HEK293T (cell line): Measurements from ENCODE around the gene ATAD3C.
A peak's percentile ranks its signal among the peaks of the same experiment; 100 is the strongest.

ENCODE experiments used
- CTCF ChIA-PET: fragments of 350-600 bp; formaldehyde crosslinking; extraction: SDS; loops from one replicate; lab custom pipeline; 2021; ENCODE audit warnings: antibody characterized with exemption, inconsistent platforms; lab: Yijun Ruan, JAX
- POLR2A ChIA-PET: fragments of 350-600 bp; formaldehyde crosslinking; extraction: SDS; loops from one replicate; lab custom pipeline; 2020; ENCODE audit warnings: antibody characterized with exemption, inconsistent platforms; lab: Yijun Ruan, JAX
- DNase-seq: peaks from one replicate; pipeline ENCODE4 v3.0.0; 2012; ENCODE audit warnings: mixed read lengths; ENCODE audit errors: extremely low spot score
- ARNT ChIP-seq: fragments of 450-650 bp; IDR thresholded peaks from 2 replicates; pipeline ENCODE4 v1.6.1; 2017; ENCODE audit warnings: mild to moderate bottlenecking
- BHLHE40 ChIP-seq: fragments of 450-650 bp; IDR thresholded peaks from 2 replicates; pipeline ENCODE4 v1.6.1; 2016; ENCODE audit warnings: mild to moderate bottlenecking, moderate library complexity, borderline replicate concordance
- CTBP1 ChIP-seq: fragments of 450-650 bp; IDR thresholded peaks from 2 replicates; pipeline ENCODE4 v1.6.1; 2016; ENCODE audit warnings: borderline replicate concordance
- ELF4 ChIP-seq: fragments of 450-650 bp; IDR thresholded peaks from 2 replicates; pipeline ENCODE4 v1.6.1; 2017; ENCODE audit warnings: antibody characterized with exemption
- FOXA1 ChIP-seq: fragments of 450-650 bp; IDR thresholded peaks from 2 replicates; pipeline ENCODE4 v1.6.1; 2016; ENCODE audit warnings: mild to moderate bottlenecking
- FOXK2 ChIP-seq: fragments of 450-650 bp; IDR thresholded peaks from 2 replicates; pipeline ENCODE4 v1.6.1; 2016; ENCODE audit warnings: mild to moderate bottlenecking
- FOXM1 ChIP-seq: fragments of 450-650 bp; IDR thresholded peaks from 2 replicates; pipeline ENCODE4 v1.6.1; 2017; ENCODE audit warnings: mild to moderate bottlenecking, borderline replicate concordance
- HDGF ChIP-seq: fragments of 450-650 bp; IDR thresholded peaks from 2 replicates; pipeline ENCODE4 v1.6.1; 2017; ENCODE audit warnings: antibody characterized with exemption, borderline replicate concordance
- L3MBTL2 ChIP-seq: fragments of 450-650 bp; conservative IDR thresholded peaks from 2 replicates; pipeline ENCODE4 v1.6.1; 2016; ENCODE audit warnings: mild to moderate bottlenecking
- LEF1 ChIP-seq: fragments of 450-650 bp; IDR thresholded peaks from 2 replicates; pipeline ENCODE4 v1.6.1; 2017; ENCODE audit warnings: mild to moderate bottlenecking, borderline replicate concordance
- NFRKB ChIP-seq: fragments of 450-650 bp; IDR thresholded peaks from 2 replicates; pipeline ENCODE4 v1.6.1; 2016; ENCODE audit warnings: mild to moderate bottlenecking, moderate library complexity
- SP1 ChIP-seq: fragments of 450-650 bp; IDR thresholded peaks from 2 replicates; pipeline ENCODE4 v1.6.1; 2017
- SUZ12 ChIP-seq: fragments of 450-650 bp; IDR thresholded peaks from 2 replicates; pipeline ENCODE4 v1.6.1; 2016; ENCODE audit warnings: mild to moderate bottlenecking
- TARDBP ChIP-seq: fragments of 450-650 bp; IDR thresholded peaks from 2 replicates; pipeline ENCODE4 v1.6.1; 2016
- ZNF384 ChIP-seq: fragments of 450-650 bp; IDR thresholded peaks from 2 replicates; pipeline ENCODE4 v1.6.1; 2016
- TF ChIP-seq, protein P1 (sequence below): fragments of 450-650 bp; IDR thresholded peaks from 2 replicates; pipeline ENCODE4 v1.6.1; 2016

ATAD3C gene

DNA sequence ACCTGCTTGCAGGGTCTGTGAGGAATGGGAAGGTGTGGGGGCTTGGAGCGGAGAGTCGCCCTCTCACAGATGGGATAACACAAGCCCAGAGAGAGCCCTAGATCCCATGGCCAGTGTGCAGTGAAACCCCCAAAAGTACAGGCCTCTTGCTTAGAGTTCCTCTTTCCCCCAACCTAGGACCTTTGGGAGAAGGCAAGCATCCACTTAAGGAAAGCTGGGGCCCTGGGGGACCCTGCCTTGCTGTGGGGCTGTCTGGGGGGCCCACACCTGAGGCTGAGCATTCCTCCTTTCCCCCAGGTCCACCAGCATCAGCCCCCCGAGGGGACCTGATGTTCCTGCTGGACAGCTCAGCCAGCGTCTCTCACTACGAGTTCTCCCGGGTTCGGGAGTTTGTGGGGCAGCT lies 12.9 kb upstream of the ATAD3C start:
- TF ChIP-seq ARNT (no peak), L3MBTL2 (no peak), SP1 (no peak), ZNF384 (no peak), SUZ12 (no peak)
- ChIA-PET POLR2A (interaction anchor here (2.5 to 3.0 kb wide), 2 partner anchors 29 to 38 kb away, joined by 9 to 15 read pairs; partner anchors contain the start of genes CCNL2 and MRPL20), CTCF (no interaction called here)
- DNase-seq: peak; percentile 4

DNA sequence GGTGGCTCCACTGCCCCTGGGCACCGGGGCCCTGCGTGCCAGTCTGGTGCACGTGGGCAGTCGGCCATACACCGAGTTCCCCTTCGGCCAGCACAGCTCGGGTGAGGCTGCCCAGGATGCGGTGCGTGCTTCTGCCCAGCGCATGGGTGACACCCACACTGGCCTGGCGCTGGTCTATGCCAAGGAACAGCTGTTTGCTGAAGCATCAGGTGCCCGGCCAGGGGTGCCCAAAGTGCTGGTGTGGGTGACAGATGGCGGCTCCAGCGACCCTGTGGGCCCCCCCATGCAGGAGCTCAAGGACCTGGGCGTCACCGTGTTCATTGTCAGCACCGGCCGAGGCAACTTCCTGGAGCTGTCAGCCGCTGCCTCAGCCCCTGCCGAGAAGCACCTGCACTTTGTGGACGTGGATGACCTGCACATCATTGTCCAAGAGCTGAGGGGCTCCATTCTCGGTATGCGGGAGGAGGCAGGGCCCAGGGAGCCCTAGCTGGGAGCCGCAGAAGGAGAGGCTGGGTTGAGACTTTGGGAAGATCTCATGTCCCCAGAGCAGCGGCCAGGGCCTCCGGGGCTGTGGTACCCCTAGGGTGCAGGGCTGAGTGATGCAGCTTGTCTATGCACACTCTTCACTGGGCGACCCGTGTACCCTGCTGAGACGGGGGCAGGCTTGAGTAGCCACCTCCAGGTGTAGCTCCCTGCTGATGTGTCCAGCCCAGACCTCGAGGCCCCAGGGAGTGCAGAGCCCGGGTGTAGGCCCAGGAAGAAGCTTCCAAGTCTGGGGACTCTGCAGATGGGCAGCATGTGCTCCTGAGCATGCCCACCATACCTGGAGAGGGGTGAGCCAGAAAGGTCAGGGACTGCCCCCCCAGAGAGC lies 12.2 kb upstream of the ATAD3C start:
- DNase-seq: no peak
- POLR2A ChIA-PET: interaction anchor here (0.9 to 3.0 kb wide), 3 partner anchors 12 to 38 kb away, joined by 3 to 15 read pairs (median 9); partner anchors contain the start of genes CCNL2 and MRPL20
- TF ChIP-seq BHLHE40 (no peak), CTBP1 (no peak), SP1 (no peak), SUZ12 (no peak), FOXA1 (no peak), TARDBP (no peak), HDGF (no peak), LEF1 (no peak), L3MBTL2 (no peak), FOXM1 (no peak), ZNF384 (no peak), FOXK2 (no peak)
- TF ChIP-seq, protein P1, sequence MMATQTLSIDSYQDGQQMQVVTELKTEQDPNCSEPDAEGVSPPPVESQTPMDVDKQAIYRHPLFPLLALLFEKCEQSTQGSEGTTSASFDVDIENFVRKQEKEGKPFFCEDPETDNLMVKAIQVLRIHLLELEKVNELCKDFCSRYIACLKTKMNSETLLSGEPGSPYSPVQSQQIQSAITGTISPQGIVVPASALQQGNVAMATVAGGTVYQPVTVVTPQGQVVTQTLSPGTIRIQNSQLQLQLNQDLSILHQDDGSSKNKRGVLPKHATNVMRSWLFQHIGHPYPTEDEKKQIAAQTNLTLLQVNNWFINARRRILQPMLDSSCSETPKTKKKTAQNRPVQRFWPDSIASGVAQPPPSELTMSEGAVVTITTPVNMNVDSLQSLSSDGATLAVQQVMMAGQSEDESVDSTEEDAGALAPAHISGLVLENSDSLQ: no peak
- CTCF ChIA-PET: no interaction called here

DNA sequence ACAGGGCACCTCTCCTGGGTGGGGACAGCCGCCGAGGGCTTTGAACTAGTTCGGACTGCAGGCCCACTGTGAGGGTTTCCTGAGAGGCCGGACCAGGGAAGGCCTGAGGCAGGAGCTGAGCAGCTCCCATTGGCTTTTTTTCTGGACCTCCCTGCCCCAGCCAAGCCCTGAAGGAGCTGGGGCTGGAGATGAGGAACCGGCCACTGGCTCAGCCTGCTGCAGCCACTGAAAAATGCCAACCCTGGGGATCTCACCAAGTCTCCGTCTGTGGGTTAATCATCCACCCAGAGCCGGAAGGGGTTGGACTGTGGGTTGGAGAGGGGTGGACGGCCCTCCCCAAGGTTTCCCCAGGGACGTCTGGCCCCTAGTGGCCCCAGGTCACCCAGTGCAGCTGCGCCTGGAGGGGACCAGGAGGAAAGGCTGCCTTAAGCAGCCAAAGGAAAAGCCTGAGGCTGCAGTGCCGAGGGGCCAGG lies 11.5 kb upstream of the ATAD3C start:
- no peak for DNase-seq
- ChIA-PET POLR2A (interaction anchor here (0.9 to 3.0 kb wide), 3 partner anchors 13 to 39 kb away, joined by 3 to 15 read pairs (median 9); partner anchors contain the start of genes CCNL2 and MRPL20), CTCF (no interaction called here)

DNA sequence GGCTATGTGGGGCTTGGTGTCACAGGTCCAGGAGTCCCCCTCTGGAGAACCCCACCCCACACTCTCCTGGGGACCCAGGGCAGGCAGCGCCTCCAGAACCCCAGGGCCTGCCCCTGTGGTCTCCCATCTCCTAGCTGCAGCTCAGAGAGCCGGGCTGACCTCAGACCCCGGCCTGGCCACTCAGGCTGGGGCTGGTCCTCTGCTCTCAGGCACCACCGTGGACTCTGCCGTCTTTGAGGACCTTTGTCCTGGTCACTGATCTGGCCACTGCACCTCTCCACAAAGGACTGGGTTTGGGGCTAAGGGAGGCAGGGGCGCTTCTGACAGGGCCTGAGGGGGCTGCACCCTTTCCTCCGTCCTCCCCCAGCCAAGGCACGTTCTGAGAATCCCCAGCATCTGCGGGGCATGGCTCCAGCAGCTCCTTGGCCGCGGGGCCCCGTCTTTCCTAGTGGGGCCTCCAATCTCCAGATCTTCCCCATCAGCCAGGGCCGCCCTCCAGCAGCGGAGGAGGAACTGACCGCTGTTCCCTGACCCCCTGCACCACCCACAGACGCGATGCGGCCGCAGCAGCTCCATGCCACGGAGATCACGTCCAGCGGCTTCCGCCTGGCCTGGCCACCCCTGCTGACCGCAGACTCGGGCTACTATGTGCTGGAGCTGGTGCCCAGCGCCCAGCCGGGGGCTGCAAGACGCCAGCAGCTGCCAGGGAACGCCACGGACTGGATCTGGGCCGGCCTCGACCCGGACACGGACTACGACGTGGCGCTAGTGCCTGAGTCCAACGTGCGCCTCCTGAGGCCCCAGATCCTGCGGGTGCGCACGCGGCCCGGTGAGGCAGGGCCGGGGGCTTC lies 10.7 kb upstream of the ATAD3C start:
- ChIA-PET POLR2A (interaction anchor here (2.5 to 3.0 kb wide), 2 partner anchors 32 to 40 kb away, joined by 9 to 15 read pairs; partner anchors contain the start of genes CCNL2 and MRPL20), CTCF (no interaction called here)
- DNase-seq: no peak
- TF ChIP-seq FOXM1 (no peak), LEF1 (no peak), ZNF384 (no peak), HDGF (no peak)

More for the DNA sequence above, 11.5 kb upstream of the ATAD3C start:
- TF ChIP-seq, protein P1: no peak
- TF ChIP-seq FOXK2 (no peak), ARNT (no peak), LEF1 (no peak), FOXM1 (no peak), TARDBP (no peak), ELF4 (no peak), ZNF384 (no peak), HDGF (no peak), L3MBTL2 (no peak), BHLHE40 (no peak), NFRKB (no peak), CTBP1 (no peak), FOXA1 (no peak)

DNA sequence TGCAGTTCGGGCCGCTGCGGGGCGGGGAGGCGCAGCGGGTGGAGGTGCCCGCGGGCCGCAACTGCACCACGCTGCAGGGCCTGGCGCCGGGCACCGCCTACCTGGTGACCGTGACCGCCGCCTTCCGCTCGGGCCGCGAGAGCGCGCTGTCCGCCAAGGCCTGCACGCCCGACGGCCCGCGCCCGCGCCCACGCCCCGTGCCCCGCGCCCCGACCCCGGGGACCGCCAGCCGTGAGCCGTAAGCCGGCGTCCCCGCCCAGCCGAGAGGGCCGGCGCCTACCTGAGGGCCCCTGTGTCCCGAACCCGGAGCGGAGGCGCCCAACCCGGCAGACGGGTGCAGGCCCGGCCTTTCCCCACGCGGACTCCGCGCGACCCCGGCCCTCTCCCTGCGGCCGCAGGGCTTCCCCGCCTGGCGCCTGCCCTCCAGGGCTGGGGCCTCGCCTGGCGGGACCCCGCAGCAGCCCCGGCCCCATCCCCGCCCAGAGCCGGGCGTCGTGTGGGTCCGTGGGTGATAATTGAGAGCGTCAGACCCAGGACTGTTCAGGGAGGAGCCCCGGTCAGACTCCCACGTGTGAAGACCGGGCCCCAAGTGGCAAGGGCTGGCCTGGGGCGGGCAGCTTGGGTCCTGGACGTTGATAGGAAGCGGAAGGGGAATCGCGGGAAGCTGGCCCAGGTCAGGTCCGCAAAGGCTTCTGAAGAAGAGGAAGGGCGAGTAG lies 9.8 kb upstream of the ATAD3C start:
- no peak for DNase-seq
- CTCF ChIA-PET: interaction anchor here (0.9 to 2.1 kb wide), 4 partner anchors 8 to 39 kb away, joined by 3 to 13 read pairs (median 6); no protein-coding TSS in a partner anchor
- TF ChIP-seq ELF4 (no peak), FOXA1 (no peak)
- POLR2A ChIA-PET: interaction anchor here (2.1 kb wide), 1 partner anchor 41 kb away, joined by 9 read pairs; the partner anchor contains the start of gene CCNL2
